Upper lobe of left lung (tissue), 6 donors: ENCODE data around the gene FAM83C. TPM values are rescaled to one million over a fixed set of nuclear protein-coding genes. Genes with fewer than 3 reads are reported as not detected.

Source experiments
- ATAC-seq, 2 donors: fragments of 200-7000 bp; cut with Tn5 transposase; one replicate each; pipeline ENCODE4 v1.9.1; 2022; ENCODE audit warnings: mild to moderate bottlenecking in 2 of 2, moderate library complexity in 2 of 2; ENCODE audit not compliant: low FRiP score in 2 of 2
- DNase-seq, 2 donors: peaks; one replicate each; pipeline ENCODE4 v3.0.0-alpha.2; 2019 to 2020
- H3K27ac ChIP-seq, 4 donors: fragments of 200-600 bp; sonication (generic); one replicate each; pipeline ENCODE4 v1.5.1; 2016 to 2019
- H3K27me3 ChIP-seq, 4 donors: fragments of 200-600 bp; sonication (generic); one replicate each; pipeline ENCODE4 v1.5.1; 2017 to 2019
- H3K36me3 ChIP-seq, 4 donors: fragments of 200-600 bp; sonication (generic); one replicate each; pipeline ENCODE4 v1.5.1; 2016 to 2019
- H3K4me1 ChIP-seq, 4 donors: fragments of 200-600 bp; sonication (generic); one replicate each; pipeline ENCODE4 v1.5.1; 2018 to 2019
- H3K4me3 ChIP-seq, 4 donors: fragments of 200-600 bp; sonication (generic); one replicate each; pipeline ENCODE4 v1.5.1; 2017 to 2019; ENCODE audit warnings: mild to moderate bottlenecking in 2 of 4, moderate library complexity in 1 of 4
- H3K9me3 ChIP-seq, 4 donors: fragments of 200-600 bp; sonication (generic); one replicate each; pipeline ENCODE4 v1.5.1; 2018 to 2019
- EP300 ChIP-seq, 4 donors: sonication (generic); formaldehyde crosslinking; IDR thresholded peaks; one replicate each; pipeline ENCODE4 v1.5.1; 2017; ENCODE audit warnings: antibody characterized with exemption in 4 of 4, control low read depth in 2 of 4
- POLR2A ChIP-seq, 4 donors: fragments of 450-650 bp; IDR thresholded peaks; one replicate each; pipeline ENCODE4 v1.5.1; 2016 to 2017; ENCODE audit warnings: antibody characterized with exemption in 4 of 4, mild to moderate bottlenecking in 2 of 4
- POLR2AphosphoS5 ChIP-seq, 2 donors: sonication (generic); formaldehyde crosslinking; IDR thresholded peaks; one replicate each; pipeline ENCODE4 v1.5.1; 2017; ENCODE audit warnings: antibody characterized with exemption in 2 of 2
- WGBS, 2 donors: methylation state at CpG; one replicate each; pipeline ENCODE4 v1.1.5; 2017 to 2018; 5-methylcytosine and 5-hydroxymethylcytosine counted together
- total RNA-seq, 6 donors: library from RNA; depleted of rRNA in 4 of 6; stranded (reverse); fragments of >200 nt in 4 of 6; gene quantifications; one replicate each; pipeline versions ENCODE4 v1.1.0 to v1.2.1, GENCODE V29; 2016 to 2021
- TF ChIP-seq, protein P1 (sequence below), 6 experiments: fragments of 450-650 bp in 4 of 6; fragments of 200-600 bp in 2 of 6; sonication (generic) in 2 of 6; IDR thresholded peaks; one replicate each; pipeline ENCODE4 v1.5.1; 2016 to 2019; ENCODE audit warnings: antibody characterized with exemption in 6 of 6
- donor health status: DM: no; HTN: no; CAD: no; lungs with moderate emphysema.
- donor health status: DM: no; HTN: yes; CAD: no; lungs with severe emphysema.

The FAM83C gene
- total RNA-seq, 6 donors from 2014 or later = not detected

DNA sequence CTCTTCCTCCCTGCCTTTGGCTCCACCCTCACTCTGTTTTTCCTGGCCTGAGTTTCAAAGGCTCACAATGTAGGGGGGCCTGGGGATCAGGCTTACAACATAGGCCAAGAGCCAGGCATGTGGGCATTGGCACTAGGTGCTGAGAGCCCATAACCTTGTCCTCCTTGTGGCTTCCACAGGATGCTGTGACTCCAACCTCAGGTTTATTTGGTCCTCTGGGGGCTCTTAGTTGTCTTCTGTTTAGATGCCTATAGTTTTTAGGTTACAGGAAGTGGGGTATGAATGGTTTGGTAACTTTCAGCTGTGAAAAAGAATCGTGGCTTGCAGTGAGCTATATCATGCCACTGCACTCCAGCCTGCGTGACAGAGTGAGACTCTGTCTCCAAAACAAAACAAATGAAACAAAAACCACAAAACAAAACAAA, 40.2 kb downstream of the FAM83C start:
- DNase-seq (no peak), ATAC-seq (peak in 1 of 2 donors; percentile 34)
- WGBS, 2 donors = 42 to 52% methylated on average over 2 of the region's 2 CpGs

DNA sequence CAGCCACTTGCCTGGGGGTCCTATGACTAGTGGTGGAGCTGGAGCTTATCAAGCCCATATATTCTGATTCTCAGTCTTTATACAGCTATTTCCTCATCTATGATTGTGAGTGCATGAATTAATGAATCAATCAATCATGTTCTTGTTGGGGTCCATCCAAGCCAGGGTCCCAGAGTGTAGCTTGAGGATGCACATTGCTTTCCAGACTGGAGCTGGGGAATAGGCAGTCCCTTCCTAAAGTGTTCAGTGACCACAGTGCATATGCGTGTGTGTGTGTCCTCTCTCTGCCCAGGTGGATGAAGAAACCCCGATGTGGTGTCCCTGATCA, 40.6 kb downstream of the FAM83C start:
- Histone ChIP-seq H3K4me3 (no peak overlapping the region), H3K4me1 (no peaks in the 10 kb centered on the region), H3K36me3 (no peaks in the 10 kb centered on the region), H3K27me3 (no peaks in the 10 kb centered on the region), H3K27ac (peak overlapping the region in 1 of 4 donors; percentile 46), H3K9me3 (no peaks in the 10 kb centered on the region)
- DNase-seq (no peak), ATAC-seq (no peak)
- TF ChIP-seq, protein P1, sequence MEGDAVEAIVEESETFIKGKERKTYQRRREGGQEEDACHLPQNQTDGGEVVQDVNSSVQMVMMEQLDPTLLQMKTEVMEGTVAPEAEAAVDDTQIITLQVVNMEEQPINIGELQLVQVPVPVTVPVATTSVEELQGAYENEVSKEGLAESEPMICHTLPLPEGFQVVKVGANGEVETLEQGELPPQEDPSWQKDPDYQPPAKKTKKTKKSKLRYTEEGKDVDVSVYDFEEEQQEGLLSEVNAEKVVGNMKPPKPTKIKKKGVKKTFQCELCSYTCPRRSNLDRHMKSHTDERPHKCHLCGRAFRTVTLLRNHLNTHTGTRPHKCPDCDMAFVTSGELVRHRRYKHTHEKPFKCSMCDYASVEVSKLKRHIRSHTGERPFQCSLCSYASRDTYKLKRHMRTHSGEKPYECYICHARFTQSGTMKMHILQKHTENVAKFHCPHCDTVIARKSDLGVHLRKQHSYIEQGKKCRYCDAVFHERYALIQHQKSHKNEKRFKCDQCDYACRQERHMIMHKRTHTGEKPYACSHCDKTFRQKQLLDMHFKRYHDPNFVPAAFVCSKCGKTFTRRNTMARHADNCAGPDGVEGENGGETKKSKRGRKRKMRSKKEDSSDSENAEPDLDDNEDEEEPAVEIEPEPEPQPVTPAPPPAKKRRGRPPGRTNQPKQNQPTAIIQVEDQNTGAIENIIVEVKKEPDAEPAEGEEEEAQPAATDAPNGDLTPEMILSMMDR (IDR thresholded peaks at IDR 0.05) = no peak
- TF ChIP-seq POLR2AphosphoS5 (IDR thresholded peaks at IDR 0.05) (no peak), POLR2A (IDR thresholded peaks at IDR 0.05) (no peak), EP300 (IDR thresholded peaks at IDR 0.05) (no peak)
- 94 to 100% methylated on average over 2 of the region's 2 CpGs for WGBS, 2 donors

More for the DNA sequence above, 40.2 kb downstream of the FAM83C start:
- no peak overlapping the region for H3K27ac ChIP-seq
- H3K27me3 ChIP-seq = no peaks in the 10 kb centered on the region
- TF ChIP-seq POLR2A (IDR thresholded peaks at IDR 0.05) = no peak
- TF ChIP-seq, protein P1 (IDR thresholded peaks at IDR 0.05) = no peak
- no peak overlapping the region for H3K4me3 ChIP-seq
- no peaks in the 10 kb centered on the region for H3K4me1 ChIP-seq
- H3K36me3 ChIP-seq = no peaks in the 10 kb centered on the region
- H3K9me3 ChIP-seq = no peaks in the 10 kb centered on the region

DNA sequence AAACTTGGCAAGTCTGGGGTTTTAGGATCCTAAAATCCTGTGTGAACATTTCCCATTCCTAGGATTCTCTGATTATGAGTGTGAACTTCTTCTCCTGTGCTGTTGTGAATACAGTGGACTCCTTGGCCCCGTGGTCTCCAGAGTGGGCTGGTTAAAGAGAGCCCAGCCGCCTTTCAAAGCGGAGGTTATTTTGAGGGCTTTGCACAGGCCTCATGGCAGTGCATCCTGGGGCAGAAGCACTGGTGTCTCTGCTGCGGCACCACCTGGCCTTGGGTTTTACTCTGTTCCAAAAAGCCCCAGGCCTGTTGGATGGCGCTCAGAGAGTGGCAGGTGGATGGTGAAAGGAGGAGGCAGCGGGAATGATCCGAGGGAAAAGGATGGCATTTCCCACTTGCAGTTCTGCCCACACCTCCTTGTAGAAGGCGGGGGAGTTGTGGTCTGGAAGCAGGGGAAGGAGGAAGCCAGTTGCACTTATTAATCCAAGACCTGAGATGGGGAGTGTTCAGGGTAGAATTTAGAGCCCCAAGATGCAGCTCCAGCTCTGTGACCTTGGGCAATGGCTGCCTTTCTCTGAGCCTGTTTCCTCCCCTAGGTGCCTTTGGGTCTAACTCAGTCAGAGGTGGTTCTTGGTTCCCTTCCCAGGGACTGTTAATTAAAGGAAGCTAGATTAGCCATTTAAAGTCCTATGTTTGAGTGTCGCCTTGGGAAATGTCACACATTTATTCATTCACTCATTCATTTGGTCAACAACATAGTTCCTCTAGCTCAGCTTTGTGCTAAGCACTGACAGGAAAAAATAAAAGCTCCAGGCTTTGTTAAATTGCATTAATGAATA, 43.4 kb downstream of the FAM83C start:
- no peaks in the 10 kb centered on the region for H3K4me1 ChIP-seq
- H3K4me3 ChIP-seq = no peak overlapping the region
- ATAC-seq (no peak), DNase-seq (no peak)
- 80 to 89% methylated on average over 9 of the region's 9 CpGs for WGBS, 2 donors
- no peaks in the 10 kb centered on the region for H3K27me3 ChIP-seq
- H3K27ac ChIP-seq = no peak overlapping the region
- no peaks in the 10 kb centered on the region for H3K36me3 ChIP-seq
- TF ChIP-seq POLR2AphosphoS5 (IDR thresholded peaks at IDR 0.05) (no peak), EP300 (IDR thresholded peaks at IDR 0.05) (no peak), POLR2A (IDR thresholded peaks at IDR 0.05) (no peak)
- TF ChIP-seq, protein P1 (IDR thresholded peaks at IDR 0.05) = no peak
- H3K9me3 ChIP-seq = no peaks in the 10 kb centered on the region

DNA sequence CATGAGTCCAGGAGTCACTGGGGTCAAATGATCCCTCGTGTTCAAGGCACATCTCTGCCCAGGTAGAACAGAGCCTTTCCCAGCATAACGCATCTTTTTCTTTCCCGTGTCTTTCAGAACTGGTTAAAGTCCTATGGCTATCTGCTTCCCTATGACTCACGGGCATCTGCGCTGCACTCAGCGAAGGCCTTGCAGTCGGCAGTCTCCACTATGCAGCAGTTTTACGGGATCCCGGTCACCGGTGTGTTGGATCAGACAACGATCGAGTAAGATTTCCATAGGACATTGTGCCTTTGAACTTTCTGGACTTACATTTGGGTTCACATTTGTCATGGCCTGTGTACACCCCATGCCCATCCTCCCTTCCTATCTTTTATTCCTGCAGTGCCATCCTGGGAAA, 45.5 kb downstream of the FAM83C start:
- DNase-seq = no peak
- ATAC-seq = no peak
- no peak overlapping the region for H3K4me3 ChIP-seq
- no peaks in the 10 kb centered on the region for H3K36me3 ChIP-seq
- no peak overlapping the region for H3K27ac ChIP-seq
- no peaks in the 10 kb centered on the region for H3K9me3 ChIP-seq
- TF ChIP-seq POLR2AphosphoS5 (IDR thresholded peaks at IDR 0.05) (no peak), EP300 (IDR thresholded peaks at IDR 0.05) (no peak), POLR2A (IDR thresholded peaks at IDR 0.05) (no peak)
- TF ChIP-seq, protein P1 (IDR thresholded peaks at IDR 0.05) = no peak
- WGBS, 2 donors = 92 to 96% methylated on average over 12 of the region's 12 CpGs
- H3K4me1 ChIP-seq = no peaks in the 10 kb centered on the region
- no peaks in the 10 kb centered on the region for H3K27me3 ChIP-seq

DNA sequence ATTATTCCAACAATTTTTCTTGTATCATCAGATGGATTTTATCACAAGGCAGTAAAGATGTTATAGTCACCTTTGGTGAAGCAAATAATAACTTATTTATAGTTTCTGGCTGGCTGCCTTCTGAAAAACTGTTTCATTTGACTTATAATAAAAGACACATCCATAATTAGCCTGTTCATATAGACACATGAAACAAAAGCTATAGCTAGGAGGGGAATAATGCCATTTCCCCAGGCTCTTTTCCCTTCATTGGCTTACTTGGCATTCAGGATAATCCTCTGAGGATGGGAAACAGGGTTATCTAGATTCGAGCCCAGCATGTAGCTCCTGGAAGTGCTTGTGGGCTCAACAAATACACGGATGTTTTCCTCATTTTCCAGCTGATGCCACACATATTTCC, 48.2 kb downstream of the FAM83C start:
- H3K4me3 ChIP-seq = no peak overlapping the region
- DNase-seq (no peak), ATAC-seq (no peak)
- H3K9me3 ChIP-seq = no peaks in the 10 kb centered on the region
- TF ChIP-seq POLR2A (IDR thresholded peaks at IDR 0.05) (no peak), EP300 (IDR thresholded peaks at IDR 0.05) (no peak), POLR2AphosphoS5 (IDR thresholded peaks at IDR 0.05) (no peak)
- TF ChIP-seq, protein P1 (IDR thresholded peaks at IDR 0.05) = no peak
- no peaks in the 10 kb centered on the region for H3K27me3 ChIP-seq
- 56 to 58% methylated on average over 2 of the region's 2 CpGs for WGBS, 2 donors
- H3K27ac ChIP-seq = no peak overlapping the region
- no peaks in the 10 kb centered on the region for H3K36me3 ChIP-seq
- H3K4me1 ChIP-seq = no peaks in the 10 kb centered on the region
